ENCODE data around the gene FIBIN.
"Not testable (repeated sequence)": the region's sequence is repeated elsewhere in the genome, so short reads cannot be mapped to it uniquely, and the experiment has no call there.

Gene FIBIN

GRCh38 chr11:26983645-26984044 lies 10.3 kb upstream of the FIBIN start:
- DNase-seq, result no peak

- DNase-seq, result no peak
Observed at GRCh38 chr11:26985470-26985869, 8.4 kb upstream of the FIBIN start.

GRCh38 chr11:26985943-26986342 lies 8.0 kb upstream of the FIBIN start:
- DNase-seq, result no peak

GRCh38 chr11:26987272-26987671 lies 6.6 kb upstream of the FIBIN start:
- DNase-seq, result no peak

GRCh38 chr11:26987731-26988130 lies 6.2 kb upstream of the FIBIN start:
- DNase-seq, result no peak

- DNase-seq, result no peak
Observed at GRCh38 chr11:26992031-26992541, 1.8 kb upstream of the FIBIN start.

- no peak for DNase-seq
Observed at GRCh38 chr11:26994631-26995095, 751 bp downstream of the FIBIN start.

- DNase-seq, result no peak
Observed at GRCh38 chr11:26995701-26996460, 2.0 kb downstream of the FIBIN start.

GRCh38 chr11:26997378-26997777 lies 3.5 kb downstream of the FIBIN start:
- DNase-seq, result no peak

GRCh38 chr11:27001136-27001730 lies 7.3 kb downstream of the FIBIN start:
- not testable (repeated sequence) for DNase-seq

- no peak for DNase-seq
Observed at GRCh38 chr11:27002431-27002830, 8.5 kb downstream of the FIBIN start.

GRCh38 chr11:27002838-27003237 lies 8.9 kb downstream of the FIBIN start:
- no peak for DNase-seq

- DNase-seq, result no peak
Observed at GRCh38 chr11:27004103-27004502, 10.2 kb downstream of the FIBIN start.

- no peak for DNase-seq
Observed at GRCh38 chr11:27008811-27009535, 15.1 kb downstream of the FIBIN start.

GRCh38 chr11:27011560-27012233 lies 17.8 kb downstream of the FIBIN start:
- DNase-seq, result no peak

- DNase-seq, result no peak
Observed at GRCh38 chr11:27012234-27012921, 18.5 kb downstream of the FIBIN start.

- DNase-seq, result no peak
Observed at GRCh38 chr11:27013781-27014361, 20.0 kb downstream of the FIBIN start.

- DNase-seq, result no peak
Observed at GRCh38 chr11:27018902-27019529, 25.1 kb downstream of the FIBIN start.

- DNase-seq, result no peak
Observed at GRCh38 chr11:27020751-27021150, 26.8 kb downstream of the FIBIN start.

- no peak for DNase-seq
Observed at GRCh38 chr11:27022659-27023251, 28.8 kb downstream of the FIBIN start.

GRCh38 chr11:27024865-27025264 lies 31.0 kb downstream of the FIBIN start:
- DNase-seq, result no peak

Data from activated naive CD4-positive, alpha-beta T cell treated with Interleukin-2 at 50 U/mL for 16 hours (primary cell).